Measurements from ENCODE around the gene KCND2.

GRCh38 chr7:120402079-120402767, 129.2 kb downstream of the KCND2 start:
- no peak for TF ChIP-seq CTCF (IDR thresholded peaks at IDR 0.05)
- no peak for TF ChIP-seq EP300 (IDR thresholded peaks at IDR 0.05)

All from esophagus muscularis mucosa (tissue), 3 donors.